GM12872 (cell line): Measurements from ENCODE around the gene SNX15.

Source experiments
- CTCF ChIP-seq: IDR thresholded peaks from 3 replicates; pipeline ENCODE4 v1.5.1; 2011; ENCODE audit warnings: low read depth, mild to moderate bottlenecking, low read length, moderate library complexity; ENCODE audit not compliant: insufficient read depth

The SNX15 gene

DNA sequence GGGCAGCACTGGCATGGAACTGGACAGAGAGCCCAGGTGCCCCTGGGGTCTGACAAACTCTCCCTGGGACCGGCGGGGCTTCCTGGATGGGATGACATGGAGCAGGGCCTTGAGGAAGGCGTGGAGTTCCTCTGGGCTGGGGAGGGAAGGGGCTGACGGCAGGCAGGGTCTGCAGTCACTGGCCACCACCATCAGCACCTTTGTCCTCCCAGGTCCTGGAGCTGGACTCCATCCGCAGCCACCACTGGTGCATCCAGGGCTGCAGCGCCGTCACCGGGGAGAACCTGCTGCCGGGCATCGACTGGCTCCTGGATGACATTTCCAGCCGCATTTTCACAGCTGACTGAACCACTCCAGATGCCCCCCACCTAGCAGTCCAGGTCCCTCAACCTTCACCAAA lies 5.7 kb upstream of the SNX15 start:
- TF ChIP-seq CTCF: no peak

- no peak for TF ChIP-seq CTCF
These were observed 429 bp upstream of the SNX15 start for GRCh38 chr11:65026810-65027209.

GRCh38 chr11:65032216-65032615 lies 5.0 kb downstream of the SNX15 start:
- TF ChIP-seq CTCF: no peak

DNA sequence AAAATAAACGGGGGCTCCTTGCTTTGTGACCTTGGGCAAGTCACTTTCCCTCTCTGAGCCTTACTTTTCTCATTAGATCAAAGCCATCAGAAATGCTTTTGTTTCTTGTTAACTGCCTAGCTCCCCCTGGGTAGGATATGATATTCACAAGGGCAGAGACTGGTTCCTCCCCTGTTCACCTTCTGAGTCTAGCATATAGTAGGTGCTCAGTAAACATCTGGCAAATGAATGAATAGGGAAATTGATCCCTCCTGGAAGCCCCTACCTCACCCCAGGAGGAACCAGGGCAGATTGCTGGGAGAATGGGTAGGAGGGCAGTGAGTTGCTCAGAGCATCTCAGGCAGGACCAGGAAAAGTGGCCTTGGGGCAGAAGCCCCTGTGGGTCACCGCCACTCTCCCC lies 7.2 kb downstream of the SNX15 start:
- no peak for TF ChIP-seq CTCF

- no peak for TF ChIP-seq CTCF
These were observed 8.3 kb downstream of the SNX15 start for GRCh38 chr11:65035579-65035978.

DNA sequence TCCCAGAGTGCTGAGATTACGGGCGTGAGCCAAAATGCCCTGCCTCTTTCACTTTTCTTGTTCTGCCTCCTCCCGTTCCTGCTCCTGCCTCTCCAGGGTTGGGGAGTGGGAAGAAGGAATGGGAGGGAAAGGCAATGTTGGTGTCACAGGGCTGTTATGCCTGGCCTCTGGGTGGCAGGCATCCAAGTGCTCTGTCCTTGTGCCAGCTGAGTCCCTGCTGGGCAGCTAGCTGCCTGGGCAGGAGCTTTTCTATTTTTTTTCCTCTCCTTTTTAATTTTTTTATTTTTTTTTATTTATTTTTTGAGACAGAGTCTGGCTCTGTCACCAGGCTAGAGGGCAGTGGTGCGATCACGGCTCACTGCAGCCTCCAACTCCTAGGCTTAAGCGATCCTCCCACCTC lies 9.7 kb downstream of the SNX15 start:
- no peak for TF ChIP-seq CTCF

DNA sequence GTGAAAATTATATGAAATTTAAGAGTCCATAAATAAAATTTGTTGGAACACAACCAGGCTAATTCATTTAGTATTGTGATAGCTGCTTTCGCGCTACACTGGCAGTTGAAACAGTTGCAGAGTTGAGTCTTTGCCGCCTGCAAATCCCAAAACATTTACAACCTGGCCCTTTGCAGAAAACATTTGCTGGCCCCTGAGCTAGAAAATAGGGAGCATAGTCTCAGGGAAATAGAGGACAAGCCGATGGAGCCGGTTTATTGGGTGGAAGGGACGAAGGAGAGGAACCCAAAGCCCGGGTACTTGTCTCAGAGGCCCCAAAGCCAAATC lies 13.2 kb downstream of the SNX15 start:
- no peak for TF ChIP-seq CTCF

DNA sequence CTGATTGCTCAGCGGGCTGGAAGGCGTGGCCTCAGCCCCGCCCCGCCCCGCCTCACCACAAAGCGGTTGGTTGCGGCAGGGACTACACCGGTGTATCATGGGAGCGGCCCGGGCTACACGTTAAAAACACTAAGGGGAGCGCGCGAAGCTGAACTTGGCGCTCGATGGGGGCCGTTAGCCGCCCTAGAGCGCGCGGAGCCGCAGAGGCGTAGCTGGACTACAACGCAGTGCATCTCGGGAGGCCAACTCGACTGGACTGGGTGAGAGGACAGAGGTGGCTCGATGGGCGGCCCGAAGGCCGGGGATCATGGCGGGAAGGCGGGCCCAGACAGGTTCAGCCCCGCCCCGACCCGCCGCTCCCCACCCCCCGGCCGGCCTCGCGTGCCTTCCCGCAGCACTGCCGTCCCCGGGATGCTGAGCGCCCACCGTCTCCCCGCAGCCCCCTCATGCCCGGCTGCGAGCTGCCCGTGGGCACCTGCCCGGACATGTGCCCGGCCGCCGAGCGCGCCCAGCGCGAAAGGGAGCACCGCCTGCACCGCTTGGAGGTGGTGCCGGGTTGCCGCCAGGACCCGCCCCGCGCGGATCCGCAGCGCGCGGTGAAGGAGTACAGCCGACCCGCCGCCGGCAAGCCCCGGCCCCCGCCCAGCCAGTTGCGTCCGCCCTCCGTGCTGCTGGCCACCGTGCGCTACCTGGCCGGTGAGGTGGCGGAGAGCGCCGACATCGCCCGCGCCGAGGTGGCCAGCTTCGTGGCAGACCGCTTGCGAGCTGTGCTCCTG lies 13.8 kb downstream of the SNX15 start, which contains the start of gene SAC3D1:
Gene SAC3D1, plus strand, starts transcription at position 364 of the 776 bp plus-strand sequence. Its CDS starts 83 bp downstream, at position 447.
- no peak for TF ChIP-seq CTCF
